HG03280 (cell line): ENCODE measurements around the gene SART1.
"Not testable (repeated sequence)": the region's sequence is repeated elsewhere in the genome, so short reads cannot be mapped to it uniquely, and the experiment has no call there.

Experiments used
- ATAC-seq: cut with Tn5 transposase; IDR thresholded peaks from one replicate; pipeline ENCODE4 v1.9.1; 2021; ENCODE audit warnings: mild to moderate bottlenecking, moderate library complexity; ENCODE audit not compliant: unreplicated experiment

The SART1 gene

GRCh38 chr11:66014804-66015453 lies 53.4 kb downstream of the SART1 start:
- no peak for ATAC-seq

GRCh38 chr11:66015454-66015881 lies 53.9 kb downstream of the SART1 start:
- ATAC-seq = no peak

- ATAC-seq = no peak
These were observed 54.6 kb downstream of the SART1 start for GRCh38 chr11:66015936-66016792.

GRCh38 chr11:66016793-66017177 lies 55.3 kb downstream of the SART1 start:
- no peak for ATAC-seq

- no peak for ATAC-seq
These were observed 55.8 kb downstream of the SART1 start for GRCh38 chr11:66017321-66017720.

- no peak for ATAC-seq
These were observed 58.7 kb downstream of the SART1 start for GRCh38 chr11:66020212-66020611.

GRCh38 chr11:66020618-66021357 lies 59.3 kb downstream of the SART1 start:
- no peak for ATAC-seq

- ATAC-seq = no peak
These were observed 61.1 kb downstream of the SART1 start for GRCh38 chr11:66022401-66023185.

- ATAC-seq = not testable (repeated sequence)
These were observed 61.6 kb downstream of the SART1 start for GRCh38 chr11:66023186-66023440.

- ATAC-seq = no peak
These were observed 64.5 kb downstream of the SART1 start, which contains the start of gene CATSPER1 for GRCh38 chr11:66026017-66026529. TSS of gene CATSPER1 (minus strand) at chr11:66026479. CDS start at chr11:66026379, 100 bp downstream.
